HPDE6-E6E7 (cell line): ENCODE measurements around the gene FAM110C.
"Not testable (repeated sequence)": the region's sequence is repeated elsewhere in the genome, so short reads cannot be mapped to it uniquely, and the experiment has no call there.

ENCODE experiments used
- DNase-seq: peaks from one replicate; pipeline ENCODE4 v3.0.0; 2011; ENCODE audit warnings: missing footprints; ENCODE audit errors: extremely low spot score

The FAM110C gene

GRCh38 chr2:46471-47345, at the start of gene FAM110C:
TSS of gene FAM110C (minus strand) at chr2:46505. CDS start at chr2:46385, 120 bp downstream.
- DNase-seq, result peak; percentile 70

GRCh38 chr2:92326-92725, 46.0 kb upstream of the FAM110C start:
- no peak for DNase-seq

GRCh38 chr2:90645-91312, 44.5 kb upstream of the FAM110C start:
- DNase-seq, result no peak

GRCh38 chr2:85761-86160, 39.5 kb upstream of the FAM110C start:
- DNase-seq, result no peak

GRCh38 chr2:84121-84520, 37.8 kb upstream of the FAM110C start:
- DNase-seq, result no peak

- DNase-seq, result no peak
These were observed 34.8 kb upstream of the FAM110C start for GRCh38 chr2:80971-81736.

GRCh38 chr2:80378-80777, 34.1 kb upstream of the FAM110C start:
- DNase-seq, result no peak

GRCh38 chr2:71309-72035, 25.2 kb upstream of the FAM110C start:
- peak; percentile 40 for DNase-seq

- no peak for DNase-seq
These were observed 23.4 kb upstream of the FAM110C start for GRCh38 chr2:69366-70344.

GRCh38 chr2:68637-69036, 22.3 kb upstream of the FAM110C start:
- not testable (repeated sequence) for DNase-seq

- DNase-seq, result no peak
These were observed 20.5 kb upstream of the FAM110C start for GRCh38 chr2:66853-67252.

GRCh38 chr2:65121-65520, 18.8 kb upstream of the FAM110C start:
- DNase-seq, result no peak

GRCh38 chr2:55587-56448, 9.5 kb upstream of the FAM110C start:
- no peak for DNase-seq

GRCh38 chr2:51613-52012, 5.3 kb upstream of the FAM110C start:
- DNase-seq, result no peak

- no peak for DNase-seq
These were observed 1.4 kb upstream of the FAM110C start for GRCh38 chr2:47737-48136.

- DNase-seq, result no peak
These were observed 1.0 kb upstream of the FAM110C start for GRCh38 chr2:47346-47725.

GRCh38 chr2:46131-46470, 204 bp downstream of the FAM110C start:
- DNase-seq, result no peak

- no peak for DNase-seq
These were observed 769 bp downstream of the FAM110C start for GRCh38 chr2:45342-46130.
